Stimulated activated naive CD8-positive, alpha-beta T cell treated with anti-CD3 and anti-CD28 coated beads, Interleukin-15, Interleukin-2, amounts not matched to agents 100 ng/mL and 50 ng/mL, for 24 hours (primary cell): ENCODE measurements around the gene NEK4.
"Not testable (repeated sequence)": the region's sequence is repeated elsewhere in the genome, so short reads cannot be mapped to it uniquely, and the experiment has no call there.

Experiments used
- H3K27ac Mint-ChIP-seq: one replicate; pipeline ENCODE4 v1.8.0; 2021; ENCODE audit warnings: mild to moderate bottlenecking, mixed read lengths
- H3K27me3 Mint-ChIP-seq: one replicate; pipeline ENCODE4 v1.8.0; 2021; ENCODE audit warnings: mixed read lengths
- H3K36me3 Mint-ChIP-seq: one replicate; pipeline ENCODE4 v1.8.0; 2021; ENCODE audit warnings: low read depth, mixed read lengths
- H3K4me1 Mint-ChIP-seq: one replicate; pipeline ENCODE4 v1.8.0; 2021; ENCODE audit warnings: low read depth, mixed read lengths
- H3K4me3 Mint-ChIP-seq: one replicate; pipeline ENCODE4 v1.8.0; 2021; ENCODE audit warnings: mild to moderate bottlenecking, mixed read lengths
- H3K9me3 Mint-ChIP-seq: one replicate; pipeline ENCODE4 v1.8.0; 2021; ENCODE audit warnings: mixed read lengths

NEK4 gene

GRCh38 chr3:52693071-52693470 is 77.7 kb downstream of the NEK4 start:
- no peak overlapping the region for H3K4me3 Mint-ChIP-seq
- peaks cover 72% of the 10 kb centered on the region for H3K4me1 Mint-ChIP-seq
- no peaks in the 10 kb centered on the region for H3K27me3 Mint-ChIP-seq
- peaks cover 93% of the 10 kb centered on the region for H3K36me3 Mint-ChIP-seq
- H3K27ac Mint-ChIP-seq: peak overlapping the region; percentile 64
- H3K9me3 Mint-ChIP-seq: no peaks in the 10 kb centered on the region

DNA sequence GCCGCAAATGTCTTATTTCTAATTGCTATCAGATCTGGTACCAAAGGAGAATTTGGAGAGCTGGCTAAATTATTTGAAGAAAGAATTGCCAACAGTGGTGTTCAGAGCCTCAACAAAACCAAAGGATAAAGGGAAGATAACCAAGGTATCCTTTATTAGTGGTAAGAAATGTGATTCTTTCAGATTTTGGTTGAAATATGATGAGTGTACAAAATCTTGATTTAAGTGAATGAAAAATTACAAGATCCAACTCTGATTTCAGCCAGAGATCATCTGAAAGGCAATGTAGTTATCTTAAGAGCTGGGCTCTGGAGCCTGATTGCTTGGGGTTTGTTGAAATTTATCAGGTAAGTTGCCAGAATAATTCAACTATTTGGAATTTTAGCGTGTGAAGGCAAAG is 80.2 kb downstream of the NEK4 start:
- peak overlapping the region; percentile 13 for H3K27ac Mint-ChIP-seq
- no peaks in the 10 kb centered on the region for H3K9me3 Mint-ChIP-seq
- peak overlapping the region; percentile 45 for H3K4me3 Mint-ChIP-seq
- no peaks in the 10 kb centered on the region for H3K27me3 Mint-ChIP-seq
- H3K4me1 Mint-ChIP-seq: peaks cover 84% of the 10 kb centered on the region
- peaks cover 95% of the 10 kb centered on the region for H3K36me3 Mint-ChIP-seq

DNA sequence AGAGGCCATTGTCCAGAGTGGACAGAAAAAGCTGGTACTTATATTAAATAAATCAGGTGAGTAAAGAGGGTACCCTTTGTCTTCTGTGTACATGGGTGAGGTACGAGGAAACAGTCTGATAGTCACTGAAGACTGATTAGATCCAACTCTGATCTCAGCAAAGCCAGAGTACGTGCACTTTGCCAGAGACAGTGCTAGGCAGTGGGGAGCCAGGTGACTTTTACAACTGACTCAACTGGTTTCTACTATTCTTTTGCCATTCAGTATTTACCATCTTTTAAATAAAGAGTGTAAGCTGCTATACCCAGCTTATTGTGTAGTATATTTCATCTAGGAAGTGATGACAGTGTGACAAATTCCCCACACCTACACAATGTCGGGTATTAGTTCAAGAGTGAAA is 81.6 kb downstream of the NEK4 start:
- Mint-ChIP-seq H3K27me3 (no peaks in the 10 kb centered on the region), H3K4me3 (peak overlapping the region; percentile 100), H3K9me3 (no peaks in the 10 kb centered on the region), H3K27ac (peak overlapping the region; percentile 100), H3K36me3 (peaks cover 86% of the 10 kb centered on the region), H3K4me1 (peaks cover 82% of the 10 kb centered on the region)

- Mint-ChIP-seq H3K27me3 (no peaks in the 10 kb centered on the region), H3K9me3 (no peaks in the 10 kb centered on the region), H3K4me3 (peak overlapping the region; percentile 100), H3K27ac (peak overlapping the region; percentile 100), H3K36me3 (peaks cover 77% of the 10 kb centered on the region), H3K4me1 (peaks cover 85% of the 10 kb centered on the region)
Measured at GRCh38 chr3:52688266-52688665, 82.5 kb downstream of the NEK4 start.

DNA sequence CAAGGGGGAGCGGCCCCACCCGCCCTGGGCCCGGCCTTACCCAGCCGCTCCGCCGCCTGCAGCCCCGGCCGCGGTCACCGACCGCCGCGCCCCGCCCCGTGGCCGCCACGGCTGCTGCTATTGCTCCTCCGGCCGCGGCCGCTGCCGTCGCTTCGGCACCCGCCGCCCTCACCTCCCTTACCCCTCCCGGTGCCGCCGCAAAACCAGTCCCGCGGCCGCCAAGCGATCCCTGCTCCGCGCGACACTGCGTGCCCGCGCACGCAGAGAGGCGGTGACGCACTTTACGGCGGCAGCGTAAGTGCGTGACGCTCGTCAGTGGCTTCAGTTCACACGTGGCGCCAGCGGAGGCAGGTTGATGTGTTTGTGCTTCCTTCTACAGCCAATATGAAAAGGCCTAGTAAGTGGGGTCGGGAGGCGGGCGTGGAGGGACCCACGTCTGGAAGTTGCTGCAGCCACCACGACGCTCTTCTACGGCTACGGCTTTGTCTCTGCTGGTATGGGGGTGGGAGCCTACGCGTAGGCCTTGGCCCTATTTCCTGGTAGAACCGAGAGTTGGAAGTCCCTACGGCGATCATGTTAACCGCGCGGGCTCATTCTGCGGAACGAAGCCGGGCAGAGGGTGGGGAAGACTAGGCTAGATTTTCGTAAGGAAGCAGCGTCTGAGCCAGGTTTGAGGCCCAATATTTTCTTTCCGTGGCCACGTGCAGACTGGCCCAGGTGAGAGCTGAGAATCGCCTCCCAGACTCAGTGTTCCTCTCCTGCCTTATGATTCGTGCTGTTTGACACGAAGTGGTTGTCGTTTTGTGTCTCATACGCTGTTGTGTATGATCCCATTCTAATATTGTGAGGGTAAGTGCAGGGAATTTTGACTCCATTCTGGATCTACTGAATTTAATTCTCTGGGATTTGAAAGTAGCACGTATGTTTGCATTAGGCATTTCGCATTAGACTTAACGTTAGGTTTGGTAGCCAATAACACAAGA is 84.7 kb downstream of the NEK4 start, which contains the start of the genes GNL3 and PBRM1:
Gene GNL3, plus strand, starts transcription at position 324 of the 983 bp plus-strand sequence. Its CDS starts 61 bp downstream, at position 385.
Gene PBRM1, minus strand, starts transcription at position 205 of the 983 bp plus-strand sequence.
- Mint-ChIP-seq H3K9me3 (no peaks in the 10 kb centered on the region), H3K4me1 (peaks cover 86% of the 10 kb centered on the region), H3K27me3 (no peaks in the 10 kb centered on the region), H3K4me3 (peak within 1 kb of the TSS; percentile 100), H3K27ac (peak within 1 kb of the TSS; percentile 100), H3K36me3 (peaks cover 72% of the 10 kb centered on the region)

- Mint-ChIP-seq H3K9me3 (no peaks in the 10 kb centered on the region), H3K36me3 (peaks cover 68% of the 10 kb centered on the region), H3K4me1 (peaks cover 86% of the 10 kb centered on the region)
Measured at GRCh38 chr3:52685285-52685708, 85.4 kb downstream of the NEK4 start.

DNA sequence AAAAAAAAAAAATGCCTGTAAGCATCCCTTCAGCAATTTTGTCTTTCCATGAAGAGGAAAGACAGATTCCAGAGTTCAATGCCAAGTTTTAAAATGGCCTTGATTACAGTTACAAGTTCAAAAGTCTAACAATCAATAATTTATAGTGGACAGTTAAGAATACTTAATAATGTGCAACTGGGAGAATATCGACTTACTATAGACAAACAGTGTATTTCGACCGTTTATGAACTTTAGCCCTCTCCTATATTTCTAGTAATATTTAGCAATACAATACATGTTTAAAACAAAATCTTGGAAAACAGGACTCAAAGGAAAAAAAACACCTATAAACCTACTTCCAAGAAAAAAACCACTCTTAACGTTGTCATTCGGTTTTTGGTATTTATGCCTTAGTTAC is 86.6 kb downstream of the NEK4 start:
- peaks cover 85% of the 10 kb centered on the region for H3K4me1 Mint-ChIP-seq
- H3K4me3 Mint-ChIP-seq: peak overlapping the region; percentile 95
- H3K27me3 Mint-ChIP-seq: no peaks in the 10 kb centered on the region
- peak overlapping the region; percentile 97 for H3K27ac Mint-ChIP-seq
- H3K36me3 Mint-ChIP-seq: peaks cover 68% of the 10 kb centered on the region
- H3K9me3 Mint-ChIP-seq: no peaks in the 10 kb centered on the region

More at GRCh38 chr3:52685285-52685708, 85.4 kb downstream of the NEK4 start:
- Mint-ChIP-seq H3K4me3 (peak overlapping the region; percentile 95), H3K27ac (peak overlapping the region; percentile 97), H3K27me3 (no peaks in the 10 kb centered on the region)

DNA sequence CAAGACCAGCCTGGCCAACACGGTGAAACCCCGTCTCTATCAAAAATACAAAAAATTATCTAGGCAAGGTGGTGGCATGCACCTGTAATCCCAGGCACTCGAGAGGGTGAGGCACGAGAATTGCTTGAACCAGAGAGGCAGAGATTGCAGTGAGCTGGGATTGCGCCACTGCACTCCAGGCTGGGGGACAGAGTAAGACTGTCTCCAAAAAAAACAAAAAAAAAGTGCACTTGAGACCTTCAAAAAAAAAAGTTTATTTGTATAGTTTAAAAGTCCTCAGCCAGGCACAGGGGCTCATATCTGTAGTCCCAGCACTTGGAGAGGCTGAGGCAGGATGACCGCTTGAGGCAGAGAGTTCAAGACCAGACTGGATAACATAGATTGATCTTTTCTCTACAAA is 87.1 kb downstream of the NEK4 start:
- peaks cover 68% of the 10 kb centered on the region for H3K36me3 Mint-ChIP-seq
- H3K4me1 Mint-ChIP-seq: peaks cover 84% of the 10 kb centered on the region
- H3K4me3 Mint-ChIP-seq: no peak overlapping the region
- H3K27ac Mint-ChIP-seq: peak overlapping the region; percentile 12
- H3K27me3 Mint-ChIP-seq: no peaks in the 10 kb centered on the region
- no peaks in the 10 kb centered on the region for H3K9me3 Mint-ChIP-seq

- Mint-ChIP-seq H3K27ac (peak overlapping the region; percentile 87), H3K4me3 (peak overlapping the region; percentile 59), H3K9me3 (no peaks in the 10 kb centered on the region), H3K27me3 (no peaks in the 10 kb centered on the region), H3K36me3 (peaks cover 62% of the 10 kb centered on the region), H3K4me1 (peaks cover 68% of the 10 kb centered on the region)
Measured at GRCh38 chr3:52682016-52682415, 88.7 kb downstream of the NEK4 start.

- Mint-ChIP-seq H3K27ac (peak overlapping the region; percentile 87), H3K27me3 (no peaks in the 10 kb centered on the region), H3K4me1 (peaks cover 67% of the 10 kb centered on the region), H3K9me3 (no peaks in the 10 kb centered on the region), H3K36me3 (peaks cover 62% of the 10 kb centered on the region), H3K4me3 (peak overlapping the region; percentile 59)
Measured at GRCh38 chr3:52681596-52681995, 89.1 kb downstream of the NEK4 start.

DNA sequence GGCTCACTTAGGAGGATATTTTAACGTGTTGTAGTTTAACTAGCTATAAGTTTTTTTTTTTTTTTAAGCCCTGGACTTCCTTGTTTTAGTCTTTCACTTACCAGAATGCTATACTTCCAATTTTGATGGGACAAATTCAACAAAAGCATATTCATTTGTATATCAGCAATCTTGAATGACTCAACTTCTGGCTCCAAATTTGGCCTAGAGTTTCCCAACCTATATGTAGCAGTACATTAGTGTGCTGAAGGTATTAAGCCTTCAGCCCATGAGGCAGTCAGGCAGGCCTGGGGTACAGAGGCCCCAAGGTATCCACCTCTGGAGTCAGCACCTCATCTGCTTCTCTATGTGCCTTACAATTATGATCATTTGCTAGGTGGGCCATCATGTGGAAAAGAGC is 90.9 kb downstream of the NEK4 start:
- H3K4me1 Mint-ChIP-seq: peaks cover 58% of the 10 kb centered on the region
- H3K9me3 Mint-ChIP-seq: no peaks in the 10 kb centered on the region
- H3K36me3 Mint-ChIP-seq: peaks cover 67% of the 10 kb centered on the region
- no peaks in the 10 kb centered on the region for H3K27me3 Mint-ChIP-seq
- peak overlapping the region; percentile 87 for H3K27ac Mint-ChIP-seq
- no peak overlapping the region for H3K4me3 Mint-ChIP-seq

DNA sequence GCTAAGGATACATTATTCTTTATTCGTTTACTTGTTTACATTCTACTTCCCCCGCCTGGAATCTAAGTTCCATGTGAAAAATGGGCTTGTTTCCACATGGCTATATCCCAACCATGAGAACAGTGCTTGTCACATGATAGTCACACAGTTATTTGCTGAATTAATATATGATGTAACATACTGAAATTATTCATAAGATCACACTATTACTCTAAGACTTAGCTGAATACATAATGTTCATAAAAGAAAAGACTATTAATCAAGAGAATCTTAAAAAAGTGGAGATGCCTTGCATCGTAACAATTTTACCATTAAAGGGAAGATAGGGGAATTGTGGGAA is 91.6 kb downstream of the NEK4 start:
- no peaks in the 10 kb centered on the region for H3K9me3 Mint-ChIP-seq
- H3K4me1 Mint-ChIP-seq: peaks cover 51% of the 10 kb centered on the region
- H3K27ac Mint-ChIP-seq: peak overlapping the region; percentile 64
- peaks cover 62% of the 10 kb centered on the region for H3K36me3 Mint-ChIP-seq
- no peaks in the 10 kb centered on the region for H3K27me3 Mint-ChIP-seq
- no peak overlapping the region for H3K4me3 Mint-ChIP-seq

DNA sequence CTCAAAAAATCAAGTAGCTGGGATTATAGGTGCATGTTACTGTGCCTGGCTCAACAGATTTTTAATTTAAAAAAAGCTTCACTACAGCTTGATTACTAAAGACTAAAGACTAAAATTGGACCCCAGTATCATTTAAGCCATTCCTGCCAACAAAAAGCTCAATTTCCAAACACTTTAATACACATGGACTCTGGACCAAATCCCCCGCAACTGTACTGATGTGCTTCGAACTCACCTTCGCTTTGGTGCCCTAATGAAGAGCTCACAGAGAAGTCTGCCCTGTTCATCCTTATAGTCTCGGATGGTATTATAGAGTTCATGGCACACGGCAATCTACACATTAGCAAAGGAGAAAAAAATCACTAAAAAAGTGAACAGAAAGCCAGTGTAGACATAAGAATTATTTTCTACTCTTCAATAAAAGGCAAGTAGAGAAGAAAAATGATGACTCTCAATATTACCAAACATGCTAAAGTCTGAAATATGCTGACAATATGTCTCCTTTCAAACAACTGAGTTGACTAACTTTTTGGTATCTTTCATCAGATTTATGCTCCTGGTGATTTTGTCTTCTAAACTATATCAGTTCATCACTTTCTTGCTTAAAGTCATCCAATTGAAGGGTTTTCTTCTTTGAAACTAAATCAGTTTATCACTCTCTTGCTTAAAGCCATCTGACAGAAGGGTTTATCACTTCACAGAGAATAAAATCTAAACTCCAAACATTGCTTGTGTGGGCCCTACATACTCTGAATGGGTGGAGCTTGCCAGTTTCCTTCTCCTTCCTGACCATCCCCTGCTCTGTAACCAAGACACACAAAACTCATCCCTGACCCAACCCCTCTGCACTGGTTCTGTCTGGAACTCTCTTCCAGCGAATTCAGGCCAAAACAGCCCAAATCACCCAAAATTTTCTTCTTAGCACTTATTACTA is 92.2 kb downstream of the NEK4 start:
- Mint-ChIP-seq H3K4me3 (no peak overlapping the region), H3K36me3 (peaks cover 62% of the 10 kb centered on the region)

DNA sequence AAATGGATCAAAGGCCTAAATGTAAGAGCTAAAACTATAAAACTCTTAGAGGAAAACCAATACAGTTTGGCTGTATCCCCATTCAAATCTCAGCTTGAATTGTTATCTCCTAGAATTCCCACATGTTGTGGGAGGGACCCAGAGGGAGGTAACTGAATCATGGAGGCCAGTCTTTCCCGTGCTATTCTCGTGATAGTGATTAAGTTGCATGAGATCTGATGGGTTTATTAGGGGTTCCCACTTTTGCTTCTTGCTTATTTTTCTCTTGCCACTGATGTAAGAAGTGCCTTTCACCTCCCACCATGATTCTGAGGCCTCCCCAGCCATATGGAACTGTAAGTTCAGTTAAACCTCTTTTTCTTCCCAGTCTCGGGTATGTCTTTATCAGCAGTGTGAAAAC is 94.5 kb downstream of the NEK4 start:
- not testable (repeated sequence) for H3K4me3 Mint-ChIP-seq, H3K27me3 Mint-ChIP-seq, H3K9me3 Mint-ChIP-seq
- H3K27ac Mint-ChIP-seq: peak overlapping the region; percentile 37
- H3K4me1 Mint-ChIP-seq: peaks cover 37% of the 10 kb centered on the region
- peaks cover 65% of the 10 kb centered on the region for H3K36me3 Mint-ChIP-seq

More for the DNA sequence above, 92.2 kb downstream of the NEK4 start:
- Mint-ChIP-seq H3K27me3 (no peaks in the 10 kb centered on the region), H3K27ac (peak overlapping the region; percentile 64), H3K9me3 (no peaks in the 10 kb centered on the region), H3K4me1 (peaks cover 45% of the 10 kb centered on the region)
